NCI-H2081 treated with DMSO at 0.1 percent for 48 hours (cell line): ENCODE measurements around the gene HOXA7.

Experiments used
- DNase-seq: peaks from one replicate; lab custom pipeline; 2025; lab: John Stamatoyannopoulos, UW

The HOXA7 gene

DNA sequence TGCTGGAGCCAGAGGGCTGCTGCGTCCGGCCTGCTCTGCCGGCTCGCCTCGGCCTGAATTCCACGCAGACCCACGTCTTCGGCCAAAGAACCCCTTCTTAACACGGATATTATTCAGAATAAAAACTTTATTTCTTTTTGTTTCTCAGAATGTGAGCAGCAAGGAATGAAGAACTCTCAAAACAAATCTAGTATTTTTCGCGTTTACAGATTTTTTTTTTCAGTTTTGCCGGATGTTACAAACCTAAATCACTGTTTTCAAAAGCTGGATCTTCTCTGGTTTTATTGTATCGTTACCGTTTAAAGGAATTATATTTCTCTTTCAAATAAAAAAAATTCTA lies 49.6 kb downstream of the HOXA7 start:
- DNase-seq = no peak

DNA sequence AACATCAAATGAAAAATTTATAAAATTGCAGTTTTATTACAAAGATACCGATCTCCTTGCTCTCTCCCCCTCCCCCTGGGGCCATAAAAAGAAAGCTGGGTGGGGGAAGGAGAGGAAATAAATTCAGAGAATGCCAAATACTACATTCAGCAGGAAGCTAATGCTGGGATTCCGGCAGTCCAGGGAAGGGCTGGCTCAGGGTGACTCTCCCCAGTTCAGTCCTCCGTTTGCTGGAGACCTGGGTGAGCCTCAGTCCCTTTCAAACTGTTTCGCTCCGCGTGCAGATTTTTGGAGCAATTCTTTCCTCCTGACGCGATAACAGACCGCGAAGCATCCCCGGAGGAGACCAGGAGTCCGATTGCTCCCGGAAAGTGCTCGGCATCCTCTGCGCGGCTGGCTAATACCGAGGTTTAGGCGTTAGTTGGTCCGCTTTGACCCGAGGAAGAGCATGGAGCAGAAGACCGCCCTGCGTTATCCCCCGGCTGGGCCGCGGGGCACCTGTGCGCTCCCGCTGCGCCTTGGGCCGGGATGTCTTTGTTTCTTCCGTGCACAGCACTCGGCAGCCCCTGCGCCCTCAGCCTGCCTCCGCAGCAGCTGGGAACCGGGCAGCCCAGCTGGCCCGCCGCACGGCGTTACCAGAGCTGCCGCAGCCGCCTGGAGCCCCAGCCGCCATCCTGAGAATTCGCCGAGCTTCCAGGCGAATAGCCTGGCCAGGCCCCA lies 50.1 kb downstream of the HOXA7 start:
- DNase-seq = no peak

DNA sequence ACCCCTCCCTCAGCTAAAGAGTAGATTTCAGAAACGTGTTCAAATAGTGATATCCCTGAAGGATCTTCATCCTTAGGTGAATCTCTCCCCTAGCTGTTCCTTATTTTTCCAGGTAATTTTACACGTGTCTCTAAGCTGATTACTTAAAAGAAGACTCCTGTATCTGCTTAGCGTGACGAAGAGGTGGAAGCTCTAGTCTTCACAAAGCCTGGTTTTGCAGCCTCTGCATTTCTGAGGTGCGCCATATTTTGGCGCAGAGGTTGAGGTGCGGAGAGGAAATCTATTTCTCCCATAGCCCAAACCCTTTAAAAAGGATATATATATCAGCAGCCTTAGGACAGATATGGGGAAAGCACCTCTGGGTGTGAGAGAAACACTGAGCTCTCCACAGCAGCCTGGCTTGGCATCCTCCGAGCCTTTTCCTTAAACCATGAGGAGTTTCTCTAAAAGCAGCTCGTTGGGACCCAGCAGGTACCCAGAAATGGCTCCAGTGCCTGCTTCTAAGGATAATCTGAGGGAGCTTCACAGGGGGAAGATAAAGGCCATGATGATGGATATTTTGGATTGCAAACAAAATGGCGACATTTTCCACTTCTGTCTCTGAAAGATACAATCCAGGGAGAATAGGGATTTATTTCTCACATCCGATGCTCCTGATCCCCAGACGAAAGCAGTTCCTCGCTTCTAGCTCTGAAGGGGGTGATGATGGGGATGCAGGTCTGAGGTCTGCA lies 51.0 kb downstream of the HOXA7 start:
- DNase-seq = no peak

- no peak for DNase-seq
These were observed 52.0 kb downstream of the HOXA7 start for GRCh38 chr7:27104341-27105058.
